MM.1S (cell line): ENCODE data around the gene ZNF516.

Source experiments
- DNase-seq: peaks from one replicate; pipeline ENCODE4 v3.0.0-alpha.2; 2015
- H2AFZ ChIP-seq: fragments of 300-600 bp; sonication (generic); 2 replicates; pipeline ENCODE4 v1.6.0; 2016; ENCODE audit warnings: antibody characterized with exemption, low read length
- H3F3A ChIP-seq: fragments of 300-600 bp; sonication (generic); 2 replicates; pipeline ENCODE4 v1.6.1; 2016; ENCODE audit warnings: mild to moderate bottlenecking, antibody characterized with exemption, low read length, moderate library complexity, mixed read lengths; ENCODE audit not compliant: insufficient read depth
- H3K27ac ChIP-seq: fragments of 300-600 bp; sonication (generic); 2 replicates; pipeline ENCODE4 v1.5.1; 2016; ENCODE audit warnings: mild to moderate bottlenecking, low read length
- H3K27me3 ChIP-seq: fragments of 300-600 bp; sonication (generic); replicated peaks from 2 replicates; pipeline ENCODE4 v1.6.0; 2016; ENCODE audit warnings: low read length; ENCODE audit not compliant: insufficient read depth
- H3K36me3 ChIP-seq: fragments of 300-600 bp; sonication (generic); replicated peaks from 2 replicates; pipeline ENCODE4 v1.6.1; 2016; ENCODE audit warnings: mild to moderate bottlenecking, low read length, mixed read lengths; ENCODE audit not compliant: insufficient read depth
- H3K4me1 ChIP-seq: fragments of 300-600 bp; sonication (generic); 2 replicates; pipeline ENCODE4 v1.6.1; 2016; ENCODE audit warnings: low read length, mixed read lengths
- H3K4me2 ChIP-seq: fragments of 300-600 bp; sonication (generic); 2 replicates; pipeline ENCODE4 v1.6.0; 2016; ENCODE audit warnings: low read depth, low read length
- H3K4me3 ChIP-seq: fragments of 300-600 bp; sonication (generic); 2 replicates; pipeline ENCODE4 v1.5.1; 2016; ENCODE audit warnings: low read length, mixed read lengths
- H3K79me2 ChIP-seq: fragments of 300-600 bp; sonication (generic); 2 replicates; pipeline ENCODE4 v1.6.1; 2016; ENCODE audit warnings: mixed run types, low read length, mixed read lengths
- H3K9ac ChIP-seq: fragments of 300-600 bp; sonication (generic); 2 replicates; pipeline ENCODE4 v1.6.1; 2016; ENCODE audit warnings: low read length, mixed read lengths
- H3K9me2 ChIP-seq: fragments of 300-600 bp; sonication (generic); replicated peaks from 2 replicates; pipeline ENCODE4 v1.6.1; 2016; ENCODE audit warnings: mild to moderate bottlenecking, low read length, mixed read lengths; ENCODE audit not compliant: insufficient read depth
- H3K9me3 ChIP-seq: fragments of 300-600 bp; sonication (generic); replicated peaks from 2 replicates; pipeline ENCODE4 v1.6.1; 2016; ENCODE audit warnings: mild to moderate bottlenecking, low read length, mixed read lengths; ENCODE audit not compliant: insufficient read depth
- H4K20me1 ChIP-seq: fragments of 300-600 bp; sonication (generic); 2 replicates; pipeline ENCODE4 v1.6.1; 2016; ENCODE audit warnings: mild to moderate bottlenecking, low read length, moderate library complexity, mixed read lengths; ENCODE audit not compliant: insufficient read depth
- EZH2 ChIP-seq: fragments of 300-600 bp; sonication (generic); optimal IDR thresholded peaks from 2 replicates; pipeline ENCODE3; 2017; ENCODE audit warnings: low read depth, mild to moderate bottlenecking, antibody characterized with exemption, low read length, mixed read lengths
- EZH2phosphoT487 ChIP-seq: fragments of 300-600 bp; sonication (generic); IDR thresholded peaks from 2 replicates; pipeline ENCODE4 v1.6.1; 2018; ENCODE audit warnings: antibody characterized with exemption, low read length
- TF ChIP-seq, protein P1 (sequence below): fragments of 300-600 bp; sonication (generic); IDR thresholded peaks from 2 replicates; pipeline ENCODE4 v1.5.1; 2016; ENCODE audit warnings: antibody characterized with exemption, low read length, mixed read lengths

Gene ZNF516

DNA sequence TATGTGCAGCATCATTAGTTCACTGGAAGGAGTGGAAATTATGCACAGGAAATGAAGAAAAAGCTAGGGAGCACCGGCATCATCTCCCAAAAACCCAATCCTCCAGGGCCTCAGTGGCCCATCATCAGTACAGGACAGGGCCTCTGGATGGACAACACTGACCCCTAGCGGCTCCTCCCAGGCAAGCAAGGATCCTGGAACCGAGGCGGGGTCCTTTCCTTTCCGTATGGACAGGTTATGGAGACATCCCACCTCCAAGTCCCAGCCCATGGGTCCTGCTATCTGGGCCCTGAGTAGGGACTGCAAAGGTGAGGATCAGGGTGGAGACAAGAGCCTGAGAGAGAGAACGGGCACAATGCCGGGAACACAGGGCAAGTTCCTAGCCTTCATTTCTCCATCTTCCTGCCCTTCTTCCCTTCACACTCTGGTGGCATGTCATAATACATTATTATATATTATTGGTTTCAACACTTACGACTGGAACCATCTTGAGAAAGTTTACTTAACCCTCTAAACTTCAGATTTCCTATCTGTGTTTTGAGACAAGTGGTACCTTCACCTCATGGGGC lies 68.2 kb downstream of the ZNF516 start:
- Histone ChIP-seq H3K4me2 (no peak overlapping the region), H3K27me3 (no peaks in the 10 kb centered on the region), H3K9ac (no peak overlapping the region), H3K27ac (no peak overlapping the region), H3F3A (no peaks in the 10 kb centered on the region), H3K79me2 (no peaks in the 10 kb centered on the region), H3K9me2 (no peaks in the 10 kb centered on the region), H4K20me1 (no peaks in the 10 kb centered on the region), H3K4me3 (no peak overlapping the region), H3K9me3 (no peaks in the 10 kb centered on the region), H2AFZ (no peak overlapping the region), H3K36me3 (no peaks in the 10 kb centered on the region), H3K4me1 (no peaks in the 10 kb centered on the region)
- TF ChIP-seq EZH2phosphoT487 (no peak), EZH2 (no peak)
- TF ChIP-seq, protein P1, sequence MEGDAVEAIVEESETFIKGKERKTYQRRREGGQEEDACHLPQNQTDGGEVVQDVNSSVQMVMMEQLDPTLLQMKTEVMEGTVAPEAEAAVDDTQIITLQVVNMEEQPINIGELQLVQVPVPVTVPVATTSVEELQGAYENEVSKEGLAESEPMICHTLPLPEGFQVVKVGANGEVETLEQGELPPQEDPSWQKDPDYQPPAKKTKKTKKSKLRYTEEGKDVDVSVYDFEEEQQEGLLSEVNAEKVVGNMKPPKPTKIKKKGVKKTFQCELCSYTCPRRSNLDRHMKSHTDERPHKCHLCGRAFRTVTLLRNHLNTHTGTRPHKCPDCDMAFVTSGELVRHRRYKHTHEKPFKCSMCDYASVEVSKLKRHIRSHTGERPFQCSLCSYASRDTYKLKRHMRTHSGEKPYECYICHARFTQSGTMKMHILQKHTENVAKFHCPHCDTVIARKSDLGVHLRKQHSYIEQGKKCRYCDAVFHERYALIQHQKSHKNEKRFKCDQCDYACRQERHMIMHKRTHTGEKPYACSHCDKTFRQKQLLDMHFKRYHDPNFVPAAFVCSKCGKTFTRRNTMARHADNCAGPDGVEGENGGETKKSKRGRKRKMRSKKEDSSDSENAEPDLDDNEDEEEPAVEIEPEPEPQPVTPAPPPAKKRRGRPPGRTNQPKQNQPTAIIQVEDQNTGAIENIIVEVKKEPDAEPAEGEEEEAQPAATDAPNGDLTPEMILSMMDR = peak; percentile 39
- DNase-seq = no peak

DNA sequence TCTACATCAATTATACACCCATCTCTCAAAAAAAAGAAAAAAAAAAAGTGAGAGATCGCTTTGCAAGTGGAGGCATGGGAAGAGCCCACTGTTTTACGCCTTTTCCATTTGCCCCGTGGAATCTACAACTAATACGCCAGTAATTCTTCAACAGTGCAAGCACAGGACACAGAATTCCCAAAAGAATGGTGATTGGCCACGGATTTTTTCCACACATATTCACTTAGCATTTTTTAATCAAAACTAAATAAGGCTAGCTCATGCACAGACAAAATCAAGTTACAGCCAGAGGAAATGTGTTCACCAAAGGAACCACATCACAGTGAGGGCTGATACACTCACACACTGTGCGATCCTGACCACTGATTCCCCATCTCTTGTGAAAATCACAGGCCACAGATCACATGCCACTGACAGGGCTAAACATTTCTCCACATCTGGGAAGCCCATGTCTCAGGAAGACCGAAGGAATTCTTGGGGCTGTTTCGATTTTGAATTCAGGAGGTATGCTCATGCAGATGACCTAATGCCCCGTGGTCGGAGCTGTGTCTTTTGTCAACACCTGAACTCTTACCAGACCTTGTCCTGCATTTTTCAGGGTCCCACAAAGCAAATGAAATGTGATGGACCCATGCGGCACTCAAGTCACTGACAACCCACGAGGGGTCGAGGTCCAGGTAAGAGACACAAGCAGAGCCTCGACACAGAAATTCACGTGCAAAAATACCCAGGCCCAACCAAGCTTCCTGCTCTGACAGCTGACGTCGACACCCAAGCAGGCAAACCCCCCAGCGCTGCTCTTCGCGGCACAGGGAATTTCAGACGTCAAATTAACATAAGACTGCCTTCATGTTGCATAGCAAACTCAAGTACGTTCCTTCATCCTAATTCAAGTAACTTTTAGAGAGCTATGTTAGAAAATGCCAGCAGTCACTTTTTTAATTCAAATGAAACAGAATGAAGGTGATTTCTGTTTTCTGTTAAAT lies 69.6 kb downstream of the ZNF516 start:
- Histone ChIP-seq H3K27ac (no peak overlapping the region), H3K4me1 (no peaks in the 10 kb centered on the region), H3K9ac (no peak overlapping the region), H3K4me2 (no peak overlapping the region), H3F3A (no peaks in the 10 kb centered on the region), H4K20me1 (no peaks in the 10 kb centered on the region), H3K27me3 (no peaks in the 10 kb centered on the region), H3K36me3 (no peaks in the 10 kb centered on the region), H3K4me3 (no peak overlapping the region), H3K79me2 (no peaks in the 10 kb centered on the region), H3K9me3 (no peaks in the 10 kb centered on the region), H2AFZ (no peak overlapping the region), H3K9me2 (no peaks in the 10 kb centered on the region)
- TF ChIP-seq, protein P1 = no peak
- no peak for TF ChIP-seq EZH2
- no peak for TF ChIP-seq EZH2phosphoT487
- DNase-seq = no peak

DNA sequence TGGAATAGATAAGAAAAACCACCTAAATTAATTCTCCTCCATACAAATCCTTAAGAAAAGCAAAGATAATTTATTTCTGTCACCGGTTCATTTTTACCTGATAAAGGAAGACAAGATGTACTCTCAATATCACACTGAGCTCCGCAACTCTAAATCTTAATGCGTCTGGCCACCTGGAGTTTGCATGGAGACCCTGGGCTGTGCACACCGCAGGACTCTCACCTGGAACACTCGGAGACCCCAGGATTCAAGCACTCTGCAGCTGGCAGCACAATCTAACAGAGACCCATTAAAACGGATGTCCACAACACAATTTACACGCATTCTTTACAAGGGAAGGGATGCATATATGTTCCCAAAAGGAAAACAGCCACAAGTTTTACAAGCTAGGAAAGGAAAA lies 72.2 kb downstream of the ZNF516 start:
- H3K9ac ChIP-seq = no peak overlapping the region
- no peak overlapping the region for H3K4me3 ChIP-seq
- no peak for DNase-seq
- no peaks in the 10 kb centered on the region for H3K9me3 ChIP-seq
- TF ChIP-seq, protein P1 = no peak
- TF ChIP-seq EZH2phosphoT487 = no peak
- no peak for TF ChIP-seq EZH2
- H3K79me2 ChIP-seq = no peaks in the 10 kb centered on the region
- H3K27ac ChIP-seq = no peak overlapping the region
- no peaks in the 10 kb centered on the region for H3F3A ChIP-seq
- no peaks in the 10 kb centered on the region for H4K20me1 ChIP-seq
- no peaks in the 10 kb centered on the region for H3K4me1 ChIP-seq
- H3K4me2 ChIP-seq = no peak overlapping the region
- H3K9me2 ChIP-seq = no peaks in the 10 kb centered on the region
- no peaks in the 10 kb centered on the region for H3K36me3 ChIP-seq
- H3K27me3 ChIP-seq = no peaks in the 10 kb centered on the region
- no peak overlapping the region for H2AFZ ChIP-seq
